ENCODE measurements around the gene WDR3.

Gene WDR3

GRCh38 chr1:117959364-117959763, 29.8 kb downstream of the WDR3 start:
- no peak for DNase-seq

GRCh38 chr1:117964290-117965038, 34.9 kb downstream of the WDR3 start:
- DNase-seq = peak; percentile 18

- DNase-seq = peak; percentile 69
Measured at GRCh38 chr1:117967477-117967876, 37.9 kb downstream of the WDR3 start.

GRCh38 chr1:117967881-117968280, 38.3 kb downstream of the WDR3 start:
- DNase-seq = peak; percentile 60

- DNase-seq = no peak
Measured at GRCh38 chr1:117970252-117970651, 40.7 kb downstream of the WDR3 start.

- no peak for DNase-seq
Measured at GRCh38 chr1:117971777-117972176, 42.2 kb downstream of the WDR3 start.

GRCh38 chr1:117976381-117976780, 46.8 kb downstream of the WDR3 start:
- DNase-seq = no peak

- no peak for DNase-seq
Measured at GRCh38 chr1:117981455-117982192, 52.1 kb downstream of the WDR3 start.

GRCh38 chr1:117985239-117985638, 55.7 kb downstream of the WDR3 start:
- DNase-seq = no peak

GRCh38 chr1:117985973-117986372, 56.4 kb downstream of the WDR3 start:
- DNase-seq = no peak

- DNase-seq = no peak
Measured at GRCh38 chr1:118004312-118004711, 74.8 kb downstream of the WDR3 start.

- DNase-seq = no peak
Measured at GRCh38 chr1:118007391-118007790, 77.9 kb downstream of the WDR3 start.

GRCh38 chr1:118008011-118008410, 78.5 kb downstream of the WDR3 start:
- no peak for DNase-seq

GRCh38 chr1:118012515-118013124, 83.1 kb downstream of the WDR3 start:
- DNase-seq = peak; percentile 10

GRCh38 chr1:118013336-118013735, 83.8 kb downstream of the WDR3 start:
- DNase-seq = no peak

GRCh38 chr1:118013938-118014337, 84.4 kb downstream of the WDR3 start:
- DNase-seq = no peak
